Measurements from ENCODE around the gene EFNA3. TPM values are rescaled to one million over a fixed set of nuclear protein-coding genes. Genes with fewer than 3 reads are reported as not detected.

Gene EFNA3
- total RNA-seq, 1 donor from 2014 or later, result 1.0 TPM

GRCh38 chr1:155077758-155078445 is 735 bp upstream of the EFNA3 start:
- DNase-seq (no peak), ATAC-seq (no peak)
- Histone ChIP-seq H3K27ac (no peak overlapping the region), H3K27me3 (ENCODE audit: low read depth) (peaks cover 40% of the 10 kb centered on the region), H3K9me3 (no peaks in the 10 kb centered on the region), H3K4me3 (peak overlapping the region; percentile 55), H3K4me1 (peaks cover 42% of the 10 kb centered on the region), H3K36me3 (no peaks in the 10 kb centered on the region)
- TF ChIP-seq CTCF (IDR thresholded peaks at IDR 0.05), result no peak
- intact Hi-C loops (cut with DNase I), result no loop called here

- intact Hi-C loops (cut with DNase I), result no loop called here
- Histone ChIP-seq H3K27ac (no peak overlapping the region), H3K36me3 (no peaks in the 10 kb centered on the region), H3K9me3 (no peaks in the 10 kb centered on the region), H3K4me1 (peaks cover 50% of the 10 kb centered on the region), H3K27me3 (ENCODE audit: low read depth) (peaks cover 52% of the 10 kb centered on the region), H3K4me3 (peak overlapping the region; percentile 55)
- no peak for DNase-seq
- ATAC-seq, result no peak
- no peak for TF ChIP-seq CTCF (IDR thresholded peaks at IDR 0.05)
These were observed 511 bp downstream of the EFNA3 start for GRCh38 chr1:155079210-155079486.

- Histone ChIP-seq H3K36me3 (no peaks in the 10 kb centered on the region), H3K27ac (no peak overlapping the region), H3K4me1 (peaks cover 55% of the 10 kb centered on the region), H3K27me3 (ENCODE audit: low read depth) (peaks cover 56% of the 10 kb centered on the region), H3K4me3 (peak overlapping the region; percentile 55), H3K9me3 (no peaks in the 10 kb centered on the region)
- intact Hi-C loops (cut with DNase I), result no loop called here
- TF ChIP-seq CTCF (IDR thresholded peaks at IDR 0.05), result no peak
- ATAC-seq (peak in 1 of 2 donors; percentile 2), DNase-seq (no peak)
These were observed 1.1 kb downstream of the EFNA3 start for GRCh38 chr1:155079487-155080311.

GRCh38 chr1:155080312-155081228 is 1.9 kb downstream of the EFNA3 start:
- H3K36me3 ChIP-seq, result no peaks in the 10 kb centered on the region
- no peak for TF ChIP-seq CTCF (IDR thresholded peaks at IDR 0.05)
- H3K9me3 ChIP-seq, result no peaks in the 10 kb centered on the region
- DNase-seq, result no peak
- intact Hi-C loops (cut with DNase I), result no loop called here
- peaks cover 58% of the 10 kb centered on the region for H3K4me1 ChIP-seq
- no peak for ATAC-seq
- peaks cover 56% of the 10 kb centered on the region for H3K27me3 ChIP-seq (ENCODE audit: low read depth)
- H3K27ac ChIP-seq, result no peak overlapping the region
- peak overlapping the region; percentile 55 for H3K4me3 ChIP-seq

- no peaks in the 10 kb centered on the region for H3K9me3 ChIP-seq
- peaks cover 66% of the 10 kb centered on the region for H3K4me1 ChIP-seq
- no peaks in the 10 kb centered on the region for H3K36me3 ChIP-seq
- intact Hi-C loops (cut with DNase I), result no loop called here
- peak overlapping the region; percentile 38 for H3K4me3 ChIP-seq
- DNase-seq (no peak), ATAC-seq (no peak)
- no peak for TF ChIP-seq CTCF (IDR thresholded peaks at IDR 0.05)
- H3K27ac ChIP-seq, result no peak overlapping the region
- H3K27me3 ChIP-seq (ENCODE audit: low read depth), result peaks cover 56% of the 10 kb centered on the region
These were observed 3.0 kb downstream of the EFNA3 start for GRCh38 chr1:155081472-155082300.

Measured in lower lobe of right lung (tissue), 2 donors.